Ovary (tissue), 9 donors: Measurements from ENCODE around the gene INO80C. TPM values are rescaled to one million over a fixed set of nuclear protein-coding genes. Genes with fewer than 3 reads are reported as not detected.

Experiments
- DNase-seq, 5 donors: peaks; one replicate each; pipeline ENCODE4 v3.0.0-alpha.2; 2019 to 2020
- H3K27ac ChIP-seq, 2 donors: fragments of 200-600 bp; one replicate each; pipeline versions ENCODE4 v1.5.1 to v1.8.0; 2019 to 2022
- H3K27me3 ChIP-seq: fragments of 200-600 bp; one replicate; pipeline ENCODE4 v1.8.0; 2022
- H3K36me3 ChIP-seq: fragments of 200-600 bp; sonication (generic); one replicate; pipeline ENCODE4 v1.5.1; 2019
- H3K4me1 ChIP-seq: one replicate; pipeline ENCODE4 v1.8.1; 2013; ENCODE audit warnings: mild to moderate bottlenecking, moderate library complexity; ENCODE audit not compliant: insufficient read depth
- H3K4me3 ChIP-seq: fragments of 200-600 bp; sonication (generic); one replicate; pipeline ENCODE4 v1.5.1; 2017
- H3K9me3 ChIP-seq, 2 donors: fragments of 200-600 bp in 1 of 2; sonication (generic) in 1 of 2; one replicate each; pipeline versions ENCODE4 v1.5.1 to v1.8.1; 2013 to 2019; ENCODE audit warnings: mild to moderate bottlenecking in 1 of 2, moderate library complexity in 1 of 2
- CTCF ChIP-seq, 3 donors: fragments of 450-650 bp in 2 of 3; fragments of 200-600 bp in 1 of 3; IDR thresholded peaks; one replicate each; pipeline versions ENCODE4 v1.5.1 to v1.8.0; 2016 to 2022; ENCODE audit warnings: antibody characterized with exemption in 3 of 3, mild to moderate bottlenecking in 1 of 3
- EP300 ChIP-seq: sonication (generic); formaldehyde crosslinking; IDR thresholded peaks from one replicate; pipeline ENCODE4 v1.6.1; 2017; ENCODE audit warnings: antibody characterized with exemption
- POLR2A ChIP-seq: fragments of 450-650 bp; IDR thresholded peaks from one replicate; pipeline ENCODE4 v1.6.1; 2017; ENCODE audit warnings: antibody characterized with exemption, mild to moderate bottlenecking, moderate library complexity
- WGBS, 3 donors: extraction: QIAGEN DNeasy Blood & Tissue Kit in 1 of 3; methylation state at CpG; one replicate each; pipeline versions ENCODE4 v1.1.5 to v1.1.7; 2013 to 2017; 5-methylcytosine and 5-hydroxymethylcytosine counted together
- intact Hi-C, 4 donors: fragments of 100-400 bp; cut with DNase I; formaldehyde crosslinking; loops; one replicate each; pipeline versions ENCODE4 v1.11.0 to v1.15.1; 2022 to 2023
- polyA plus RNA-seq, 2 donors: library from polyadenylated mRNA; stranded (reverse); fragments of 200-250 nt in 1 of 2; fragments of 350-450 nt in 1 of 2; fragmentation: Illumina TruSeq in 1 of 2; extraction: RNeasy Lipid Tissue Mini Kit (QIAGEN cat#74804) in 1 of 2; gene quantifications; one replicate each; pipeline ENCODE4 v1.2.3, GENCODE V29; 2013 to 2014
- total RNA-seq, 7 donors: library from RNA; depleted of rRNA in 2 of 7; stranded (reverse); fragments of >200 nt in 2 of 7; fragmentation: NEBNext Ultra II Directional in 3 of 7; extraction: Animal tissue kit (Norgen Biotek cat#: 25700) in 3 of 7; gene quantifications; one replicate each; pipeline versions ENCODE4 v1.1.0 to v1.2.4, GENCODE V29; 2016 to 2023
- donor health status: DM: no; HTN: no; CAD: no; lungs with moderate emphysema.
- donor health status: DM: no; HTN: no; CAD: no.
- donor health status: Bipolar disorder and iron deficiency.
- donor health status: DM: yes; HTN: yes; CAD: no.
- donor health status: DM: no; HTN: no; CAD: no.
- donor health status: DM: yes; HTN: yes; CAD: no.

INO80C gene
- total and polyA plus RNA-seq, 9 donors: 1.8 to 13.9 (median 8.8) TPM

- Histone ChIP-seq H3K4me3 (no peak overlapping the region), H3K4me1 (no peaks in the 10 kb centered on the region), H3K27ac (no peak overlapping the region), H3K36me3 (no peaks in the 10 kb centered on the region), H3K9me3 (no peaks in the 10 kb centered on the region), H3K27me3 (no peaks in the 10 kb centered on the region)
- TF ChIP-seq EP300: no peak
- TF ChIP-seq POLR2A: no peak
- TF ChIP-seq CTCF (IDR thresholded peaks at IDR 0.05): no peak
- DNase-seq: no peak
- WGBS, 3 donors: 86 to 90% (median 90%) methylated on average over 4 of the region's 4 CpGs
- intact Hi-C loops: loop anchor here in 1 of 4 donors (10.0 kb wide), 1 partner anchor 80 kb away; the partner anchor contains the start of gene GALNT1
Observed at GRCh38 chr18:35504996-35505395, 7.2 kb upstream of the INO80C start.

- no peak for DNase-seq
- H3K4me3 ChIP-seq: no peak overlapping the region
- H3K9me3 ChIP-seq: no peaks in the 10 kb centered on the region
- H3K27me3 ChIP-seq: no peaks in the 10 kb centered on the region
- H3K27ac ChIP-seq: no peak overlapping the region
- no peak for TF ChIP-seq EP300
- no peak for TF ChIP-seq POLR2A
- TF ChIP-seq CTCF (IDR thresholded peaks at IDR 0.05): no peak
- WGBS, 3 donors: 86 to 91% (median 90%) methylated on average over 3 of the region's 3 CpGs
- intact Hi-C loops: loop anchor here in 1 of 4 donors (10.0 kb wide), 1 partner anchor 83 kb away; the partner anchor contains the start of gene GALNT1
- H3K4me1 ChIP-seq: no peaks in the 10 kb centered on the region
- H3K36me3 ChIP-seq: no peaks in the 10 kb centered on the region
Observed at GRCh38 chr18:35502052-35502451, 4.3 kb upstream of the INO80C start.

- Histone ChIP-seq H3K27ac (no peak overlapping the region), H3K36me3 (no peaks in the 10 kb centered on the region), H3K4me1 (peaks cover 4% of the 10 kb centered on the region), H3K9me3 (no peaks in the 10 kb centered on the region), H3K27me3 (no peaks in the 10 kb centered on the region), H3K4me3 (no peak overlapping the region)
- DNase-seq: no peak
- intact Hi-C loops: loop anchor here in 1 of 4 donors (10.0 kb wide), 1 partner anchor 83 kb away; the partner anchor contains the start of gene GALNT1
- TF ChIP-seq EP300 (no peak), POLR2A (no peak), CTCF (IDR thresholded peaks at IDR 0.05) (no peak)
- WGBS, 3 donors: 48 to 58% (median 56%) methylated on average over 7 of the region's 7 CpGs
Observed at GRCh38 chr18:35501369-35501768, 3.6 kb upstream of the INO80C start.

- Histone ChIP-seq H3K27me3 (no peaks in the 10 kb centered on the region), H3K9me3 (no peaks in the 10 kb centered on the region), H3K4me3 (no peak overlapping the region), H3K36me3 (no peaks in the 10 kb centered on the region), H3K4me1 (peaks cover 4% of the 10 kb centered on the region), H3K27ac (no peak overlapping the region)
- TF ChIP-seq CTCF (IDR thresholded peaks at IDR 0.05): no peak
- no peak for TF ChIP-seq POLR2A
- no peak for TF ChIP-seq EP300
- DNase-seq: no peak
- 32 to 35% (median 35%) methylated on average over 3 of the region's 3 CpGs for WGBS, 3 donors
- intact Hi-C loops: loop anchor here in 1 of 4 donors (10.0 kb wide), 1 partner anchor 85 kb away; the partner anchor contains the start of gene GALNT1
Observed at GRCh38 chr18:35500113-35500512, 2.4 kb upstream of the INO80C start.
